Upper lobe of right lung (tissue), 1 donor: ENCODE results near the gene GUF1. TPM values are rescaled to one million over a fixed set of nuclear protein-coding genes. Genes with fewer than 3 reads are reported as not detected.
"Not testable (repeated sequence)": the region's sequence is repeated elsewhere in the genome, so short reads cannot be mapped to it uniquely, and the experiment has no call there.

Experiments used
- ATAC-seq: fragments of 200-7000 bp; cut with Tn5 transposase; one replicate; pipeline ENCODE4 v1.9.1; 2020; ENCODE audit warnings: mild to moderate bottlenecking, moderate library complexity
- DNase-seq: peaks from one replicate; pipeline ENCODE4 v3.0.0-alpha.2; 2020
- H3K27ac ChIP-seq: fragments of 200-600 bp; one replicate; pipeline ENCODE4 v1.8.0; 2022
- H3K27me3 ChIP-seq: fragments of 200-600 bp; one replicate; pipeline ENCODE4 v1.8.0; 2022; ENCODE audit warnings: mild to moderate bottlenecking
- H3K36me3 ChIP-seq: fragments of 200-600 bp; one replicate; pipeline ENCODE4 v1.8.0; 2022
- H3K4me1 ChIP-seq: fragments of 200-600 bp; one replicate; pipeline ENCODE4 v1.8.0; 2022
- H3K4me3 ChIP-seq: fragments of 200-600 bp; one replicate; pipeline ENCODE4 v1.8.0; 2022; ENCODE audit warnings: mild to moderate bottlenecking
- H3K9me3 ChIP-seq: fragments of 200-600 bp; one replicate; pipeline ENCODE4 v1.8.0; 2022
- CTCF ChIP-seq: fragments of 200-600 bp; IDR thresholded peaks from one replicate; pipeline ENCODE4 v1.8.0; 2022; ENCODE audit warnings: antibody characterized with exemption
- intact Hi-C: fragments of 100-400 bp; cut with DNase I; formaldehyde crosslinking; loops from one replicate; pipeline ENCODE4 v1.11.0; 2022
- total RNA-seq: library from RNA; stranded (reverse); fragmentation: NEBNext Ultra II Directional; extraction: Animal tissue kit (Norgen Biotek cat#: 25700); gene quantifications from one replicate; pipeline ENCODE4 v1.2.1, GENCODE V29; 2021
- donor health status: DM: no; HTN: yes; CAD: no; lungs with severe emphysema.

Gene GUF1
- total RNA-seq, 1 donor from 2014 or later: 16.6 TPM

GRCh38 chr4:44725726-44726037 is 47.5 kb downstream of the GUF1 start:
- ATAC-seq: no peak
- DNase-seq: no peak
- H3K27me3 ChIP-seq: no peaks in the 10 kb centered on the region

GRCh38 chr4:44726038-44726871 is 48.0 kb downstream of the GUF1 start, which contains the start of gene GNPDA2:
Gene GNPDA2 (minus strand): TSS chr4:44726556. CDS start chr4:44722207, 4,349 bp downstream.
- intact Hi-C loops: no loop called here
- Histone ChIP-seq H3K27me3 (no peaks in the 10 kb centered on the region), H3K4me1 (peaks cover 5% of the 10 kb centered on the region), H3K36me3 (no peaks in the 10 kb centered on the region), H3K27ac (peak within 1 kb of the TSS; percentile 84), H3K4me3 (peak within 1 kb of the TSS; percentile 80), H3K9me3 (no peaks in the 10 kb centered on the region)
- peak; percentile 99 for ATAC-seq
- TF ChIP-seq CTCF: peak; percentile 22
- DNase-seq: peak; percentile 95

More at GRCh38 chr4:44725726-44726037, 47.5 kb downstream of the GUF1 start:
- Histone ChIP-seq H3K4me1 (peaks cover 5% of the 10 kb centered on the region), H3K9me3 (no peaks in the 10 kb centered on the region), H3K36me3 (no peaks in the 10 kb centered on the region), H3K4me3 (peak overlapping the region; percentile 80), H3K27ac (peak overlapping the region; percentile 84)
- intact Hi-C loops: no loop called here
- no peak for TF ChIP-seq CTCF

- no peak for ATAC-seq
- DNase-seq: no peak
- H3K9me3 ChIP-seq: no peaks in the 10 kb centered on the region
- H3K36me3 ChIP-seq: no peaks in the 10 kb centered on the region
- no peaks in the 10 kb centered on the region for H3K27me3 ChIP-seq
- H3K4me3 ChIP-seq: no peak overlapping the region
- H3K4me1 ChIP-seq: peaks cover 5% of the 10 kb centered on the region
- TF ChIP-seq CTCF: no peak
- intact Hi-C loops: no loop called here
- no peak overlapping the region for H3K27ac ChIP-seq
Observed at GRCh38 chr4:44727471-44727870, 49.3 kb downstream of the GUF1 start.

- H3K9me3 ChIP-seq, H3K4me1 ChIP-seq, intact Hi-C loops, H3K4me3 ChIP-seq, H3K27ac ChIP-seq, H3K27me3 ChIP-seq, H3K36me3 ChIP-seq, DNase-seq, ATAC-seq: not testable (repeated sequence)
Observed at GRCh38 chr4:44728694-44729093, 50.5 kb downstream of the GUF1 start.

GRCh38 chr4:44736900-44737299 is 58.7 kb downstream of the GUF1 start:
- Histone ChIP-seq H3K4me3 (no peak overlapping the region), H3K27me3 (no peaks in the 10 kb centered on the region), H3K4me1 (no peaks in the 10 kb centered on the region), H3K36me3 (no peaks in the 10 kb centered on the region), H3K9me3 (no peaks in the 10 kb centered on the region), H3K27ac (no peak overlapping the region)
- no peak for ATAC-seq
- no peak for TF ChIP-seq CTCF
- intact Hi-C loops: no loop called here
- no peak for DNase-seq

- no peaks in the 10 kb centered on the region for H3K36me3 ChIP-seq
- H3K27me3 ChIP-seq: no peaks in the 10 kb centered on the region
- H3K4me1 ChIP-seq: no peaks in the 10 kb centered on the region
- no peak overlapping the region for H3K4me3 ChIP-seq
- intact Hi-C loops: no loop called here
- TF ChIP-seq CTCF: peak; percentile 33
- H3K27ac ChIP-seq: no peak overlapping the region
- ATAC-seq (no peak), DNase-seq (no peak)
- H3K9me3 ChIP-seq: no peaks in the 10 kb centered on the region
Observed at GRCh38 chr4:44738615-44739014, 60.4 kb downstream of the GUF1 start.
